ENCODE data around the gene EFCAB14. TPM values are rescaled to one million over a fixed set of nuclear protein-coding genes. Genes with fewer than 3 reads are reported as not detected.

Gene EFCAB14
- total RNA-seq, 1 experiment from 2014 or later: 86.8 TPM

DNA sequence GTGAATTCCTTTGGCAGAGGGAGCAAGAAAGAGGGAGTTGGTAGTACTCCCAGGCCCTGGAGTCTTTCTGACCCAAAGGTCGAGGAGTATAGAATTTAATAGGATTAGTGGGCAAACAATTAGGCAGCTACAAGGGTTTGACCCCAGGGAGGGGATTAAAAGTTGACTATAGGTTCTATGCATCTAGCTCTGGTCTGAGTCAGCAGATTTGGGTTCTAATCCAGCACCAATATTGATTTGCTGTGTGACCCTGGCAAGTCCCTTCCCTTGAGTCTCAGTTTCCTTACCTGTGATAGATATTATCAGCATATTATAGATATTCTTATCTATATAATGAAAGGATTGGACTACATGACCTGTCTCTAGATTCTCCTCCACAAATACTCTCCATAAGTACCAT is 35.1 kb upstream of the EFCAB14 start:
- no peak for ATAC-seq
- intact Hi-C loops (cut with micrococcal nuclease; ENCODE audit: unreplicated experiment) (loop anchor here (10.0 kb wide), 1 partner anchor 111 kb away; no protein-coding TSS in a partner anchor), in situ Hi-C loops (cut with HindIII; ENCODE audit: low pct_unique_long_range_greater_than_20kb, low sequenced_read_pairs) (no loop called here)
- H3K27me3 ChIP-seq (ENCODE audit: control insufficient read depth, insufficient read depth, low read length): peaks cover 4% of the 10 kb centered on the region; the same call in 1 of the 2 replicates
- no peaks in the 10 kb centered on the region for H3K4me1 ChIP-seq (ENCODE audit: control insufficient read depth, insufficient read depth, low read length)
- ChIA-PET POLR2A (no interaction called here), CTCF (no interaction called here)
- no peak overlapping the region for H3K4me3 ChIP-seq (ENCODE audit: low read depth in 2 of 2, low read length in 2 of 2)
- no peak for DNase-seq (ENCODE audit: low read depth, low spot score)
- no peaks in the 10 kb centered on the region for H3K9me3 ChIP-seq (ENCODE audit: control insufficient read depth, insufficient read depth, low read depth, low read length)
- no TSS peak for BruUV-seq (replicated peaks)
- no peak for TF ChIP-seq SIN3A (IDR thresholded peaks at IDR 0.05; ENCODE audit: borderline replicate concordance, insufficient read depth, low read depth, low read length)
- TF ChIP-seq, protein P1, sequence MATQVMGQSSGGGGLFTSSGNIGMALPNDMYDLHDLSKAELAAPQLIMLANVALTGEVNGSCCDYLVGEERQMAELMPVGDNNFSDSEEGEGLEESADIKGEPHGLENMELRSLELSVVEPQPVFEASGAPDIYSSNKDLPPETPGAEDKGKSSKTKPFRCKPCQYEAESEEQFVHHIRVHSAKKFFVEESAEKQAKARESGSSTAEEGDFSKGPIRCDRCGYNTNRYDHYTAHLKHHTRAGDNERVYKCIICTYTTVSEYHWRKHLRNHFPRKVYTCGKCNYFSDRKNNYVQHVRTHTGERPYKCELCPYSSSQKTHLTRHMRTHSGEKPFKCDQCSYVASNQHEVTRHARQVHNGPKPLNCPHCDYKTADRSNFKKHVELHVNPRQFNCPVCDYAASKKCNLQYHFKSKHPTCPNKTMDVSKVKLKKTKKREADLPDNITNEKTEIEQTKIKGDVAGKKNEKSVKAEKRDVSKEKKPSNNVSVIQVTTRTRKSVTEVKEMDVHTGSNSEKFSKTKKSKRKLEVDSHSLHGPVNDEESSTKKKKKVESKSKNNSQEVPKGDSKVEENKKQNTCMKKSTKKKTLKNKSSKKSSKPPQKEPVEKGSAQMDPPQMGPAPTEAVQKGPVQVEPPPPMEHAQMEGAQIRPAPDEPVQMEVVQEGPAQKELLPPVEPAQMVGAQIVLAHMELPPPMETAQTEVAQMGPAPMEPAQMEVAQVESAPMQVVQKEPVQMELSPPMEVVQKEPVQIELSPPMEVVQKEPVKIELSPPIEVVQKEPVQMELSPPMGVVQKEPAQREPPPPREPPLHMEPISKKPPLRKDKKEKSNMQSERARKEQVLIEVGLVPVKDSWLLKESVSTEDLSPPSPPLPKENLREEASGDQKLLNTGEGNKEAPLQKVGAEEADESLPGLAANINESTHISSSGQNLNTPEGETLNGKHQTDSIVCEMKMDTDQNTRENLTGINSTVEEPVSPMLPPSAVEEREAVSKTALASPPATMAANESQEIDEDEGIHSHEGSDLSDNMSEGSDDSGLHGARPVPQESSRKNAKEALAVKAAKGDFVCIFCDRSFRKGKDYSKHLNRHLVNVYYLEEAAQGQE (IDR thresholded peaks at IDR 0.05; ENCODE audit: insufficient read depth in 1 of 2, low read depth in 2 of 2, low read length in 1 of 2): no peak
- TF ChIP-seq POLR2AphosphoS5 (IDR thresholded peaks at IDR 0.05; ENCODE audit: low read depth, low read length): no peak
- no peak for TF ChIP-seq TCF7L2 (IDR thresholded peaks at IDR 0.05; ENCODE audit: low read depth, low read length)
- TF ChIP-seq, protein P2, sequence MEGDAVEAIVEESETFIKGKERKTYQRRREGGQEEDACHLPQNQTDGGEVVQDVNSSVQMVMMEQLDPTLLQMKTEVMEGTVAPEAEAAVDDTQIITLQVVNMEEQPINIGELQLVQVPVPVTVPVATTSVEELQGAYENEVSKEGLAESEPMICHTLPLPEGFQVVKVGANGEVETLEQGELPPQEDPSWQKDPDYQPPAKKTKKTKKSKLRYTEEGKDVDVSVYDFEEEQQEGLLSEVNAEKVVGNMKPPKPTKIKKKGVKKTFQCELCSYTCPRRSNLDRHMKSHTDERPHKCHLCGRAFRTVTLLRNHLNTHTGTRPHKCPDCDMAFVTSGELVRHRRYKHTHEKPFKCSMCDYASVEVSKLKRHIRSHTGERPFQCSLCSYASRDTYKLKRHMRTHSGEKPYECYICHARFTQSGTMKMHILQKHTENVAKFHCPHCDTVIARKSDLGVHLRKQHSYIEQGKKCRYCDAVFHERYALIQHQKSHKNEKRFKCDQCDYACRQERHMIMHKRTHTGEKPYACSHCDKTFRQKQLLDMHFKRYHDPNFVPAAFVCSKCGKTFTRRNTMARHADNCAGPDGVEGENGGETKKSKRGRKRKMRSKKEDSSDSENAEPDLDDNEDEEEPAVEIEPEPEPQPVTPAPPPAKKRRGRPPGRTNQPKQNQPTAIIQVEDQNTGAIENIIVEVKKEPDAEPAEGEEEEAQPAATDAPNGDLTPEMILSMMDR (IDR thresholded peaks at IDR 0.05): no peak
- no peak overlapping the region for H3K27ac ChIP-seq (ENCODE audit: low read length)
- H3K36me3 ChIP-seq (ENCODE audit: control insufficient read depth, insufficient read depth, low read length): no peaks in the 10 kb centered on the region

DNA sequence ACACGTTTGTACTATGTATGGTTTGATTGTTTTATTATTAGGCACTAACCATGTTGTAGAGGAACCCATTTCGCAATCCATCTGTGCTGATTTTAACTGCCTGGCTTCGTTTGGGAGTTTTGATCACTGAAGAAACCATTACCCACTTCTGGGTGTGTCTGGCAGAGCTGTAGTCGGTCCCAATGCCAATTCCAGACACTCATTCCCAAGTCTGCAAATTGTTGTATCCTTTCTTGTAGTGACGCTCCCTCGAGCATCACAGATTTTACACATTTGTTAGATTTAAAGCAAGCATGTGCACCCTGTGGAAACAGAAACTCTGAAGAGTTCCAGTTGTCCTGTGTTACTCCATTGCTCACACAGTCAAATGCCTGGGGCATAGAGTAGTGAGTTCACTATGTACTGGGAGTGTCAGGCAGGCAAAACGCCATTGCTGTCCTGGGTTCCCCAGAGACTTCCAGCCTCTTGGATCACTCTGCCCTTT is 31.0 kb upstream of the EFCAB14 start:
- in situ Hi-C loops (cut with HindIII; ENCODE audit: low pct_unique_long_range_greater_than_20kb, low sequenced_read_pairs) (no loop called here), intact Hi-C loops (cut with micrococcal nuclease; ENCODE audit: unreplicated experiment) (loop anchor here (10.0 kb wide), 1 partner anchor 115 kb away; no protein-coding TSS in a partner anchor)
- H3K4me1 ChIP-seq (ENCODE audit: control insufficient read depth, insufficient read depth, low read length): no peaks in the 10 kb centered on the region
- TF ChIP-seq TCF7L2 (IDR thresholded peaks at IDR 0.05; ENCODE audit: low read depth, low read length): no peak
- TF ChIP-seq, protein P1 (IDR thresholded peaks at IDR 0.05; ENCODE audit: insufficient read depth in 1 of 2, low read depth in 2 of 2, low read length in 1 of 2): no peak
- TF ChIP-seq SIN3A (IDR thresholded peaks at IDR 0.05; ENCODE audit: borderline replicate concordance, insufficient read depth, low read depth, low read length): no peak
- TF ChIP-seq, protein P2 (IDR thresholded peaks at IDR 0.05): no peak
- no peak for TF ChIP-seq POLR2AphosphoS5 (IDR thresholded peaks at IDR 0.05; ENCODE audit: low read depth, low read length)
- no peaks in the 10 kb centered on the region for H3K36me3 ChIP-seq (ENCODE audit: control insufficient read depth, insufficient read depth, low read length)
- POLR2A ChIA-PET: no interaction called here
- CTCF ChIA-PET: no interaction called here
- no peak overlapping the region for H3K4me3 ChIP-seq (ENCODE audit: low read depth in 2 of 2, low read length in 2 of 2)
- no peak for DNase-seq (ENCODE audit: low read depth, low spot score)
- H3K27ac ChIP-seq (ENCODE audit: low read length): no peak overlapping the region
- BruUV-seq (replicated peaks): no TSS peak
- no peaks in the 10 kb centered on the region for H3K9me3 ChIP-seq (ENCODE audit: control insufficient read depth, insufficient read depth, low read depth, low read length)
- no peak for ATAC-seq
- peaks cover 4% of the 10 kb centered on the region; the same call in 1 of the 2 replicates for H3K27me3 ChIP-seq (ENCODE audit: control insufficient read depth, insufficient read depth, low read length)

Data from Panc1 (cell line).